GM23248 (cell line): ENCODE measurements around the gene HPRT1.

Experiments used
- EZH2 ChIP-seq: fragments of 200-600 bp; sonication (generic); IDR thresholded peaks from 2 replicates; pipeline ENCODE4 v1.6.1; 2018; ENCODE audit warnings: antibody characterized with exemption, mild to moderate bottlenecking; ENCODE audit not compliant: insufficient read depth, poor library complexity, severe bottlenecking
- EZH2phosphoT487 ChIP-seq: fragments of 200-600 bp; sonication (generic); IDR thresholded peaks from 2 replicates; pipeline ENCODE4 v1.6.1; 2018; ENCODE audit warnings: antibody characterized with exemption, moderate library complexity, mild to moderate bottlenecking, low read depth; ENCODE audit not compliant: insufficient read depth

- no peak for TF ChIP-seq EZH2
- TF ChIP-seq EZH2phosphoT487: no peak
Observed at GRCh38 chrX:134533352-134533751, 73.4 kb downstream of the HPRT1 start.
